Endothelial cell of umbilical vein (primary cell): Measurements from ENCODE around the gene ARFGEF3. TPM values are rescaled to one million over a fixed set of nuclear protein-coding genes. Genes with fewer than 3 reads are reported as not detected.

Source experiments
- BruUV-seq: library from RNA; stranded (reverse); fragments of 400-500 nt; replicated peaks from 2 replicates; lab custom pipeline; 2021; lab: Mats Ljungman, UMichigan
- CTCF ChIA-PET: fragments of 300-600, 350-600 bp; sonication (Branson Sonifier 250); formaldehyde crosslinking; loops from one replicate; lab custom pipeline; 2021; ENCODE audit warnings: antibody characterized with exemption, inconsistent platforms; lab: Charles Lee
- POLR2A ChIA-PET: fragments of 300-600, 350-600 bp; sonication (Branson Sonifier 250); formaldehyde crosslinking; loops from one replicate; lab custom pipeline; 2021; ENCODE audit warnings: antibody characterized with exemption, inconsistent platforms; lab: Charles Lee
- DNase-seq: peaks from one replicate; pipeline ENCODE4 v3.0.0-alpha.2; 2011; ENCODE audit warnings: low read depth, low spot score
- FAIRE-seq: peaks from 2 replicates; lab custom pipeline; 2011; peaks lifted over from hg19 to GRCh38; lab: Jason Lieb, UNC
- H2AFZ ChIP-seq: 2 replicates; pipeline ENCODE4 v1.6.0; 2012; ENCODE audit warnings: low read depth, low read length, control low read depth, inconsistent platforms
- H3K27ac ChIP-seq: 2 replicates; pipeline ENCODE4 v1.5.1; 2011; ENCODE audit warnings: low read depth, mild to moderate bottlenecking, control low read depth, low read length, moderate library complexity; ENCODE audit not compliant: insufficient read depth
- H3K27me3 ChIP-seq, 2 experiments: 2 replicates each; pipeline versions ENCODE4 v1.6.0 to v1.6.1; 2011; ENCODE audit warnings: low read length in 2 of 2, mixed read lengths in 1 of 2; ENCODE audit not compliant: control insufficient read depth in 2 of 2, insufficient read depth in 2 of 2
- H3K36me3 ChIP-seq, 2 experiments: 2 replicates in 1 of 2; 3 replicates in 1 of 2; pipeline ENCODE4 v1.5.1; 2011; ENCODE audit warnings: low read length in 2 of 2, mild to moderate bottlenecking in 1 of 2, moderate library complexity in 1 of 2; ENCODE audit not compliant: control insufficient read depth in 2 of 2, insufficient read depth in 2 of 2; ENCODE audit errors: extremely low read depth in 1 of 2
- H3K4me1 ChIP-seq: 3 replicates; pipeline ENCODE4 v1.5.1; 2011; ENCODE audit warnings: mild to moderate bottlenecking, low read length; ENCODE audit not compliant: control insufficient read depth, insufficient read depth; ENCODE audit errors: extremely low read depth
- H3K4me2 ChIP-seq: 2 replicates; pipeline ENCODE4 v1.6.1; 2011; ENCODE audit warnings: low read length, control low read depth, mixed read lengths; ENCODE audit not compliant: insufficient read depth
- H3K4me3 ChIP-seq, 3 experiments: fragments of 200-600 bp in 1 of 3; sonication (generic), shearing (Covaris generic) in 1 of 3; replicated peaks in 1 of 3; 2 replicates each; pipeline ENCODE4 v1.5.1; 2011 to 2016; ENCODE audit warnings: control low read depth in 3 of 3, low read length in 3 of 3, mild to moderate bottlenecking in 2 of 3, inconsistent platforms in 1 of 3, low read depth in 1 of 3, moderate library complexity in 1 of 3; ENCODE audit not compliant: insufficient read depth in 1 of 3
- H3K79me2 ChIP-seq: 2 replicates; pipeline ENCODE4 v1.6.0; 2012; ENCODE audit warnings: low read length, inconsistent platforms; ENCODE audit not compliant: control insufficient read depth, insufficient read depth
- H3K9ac ChIP-seq: replicated peaks from 2 replicates; pipeline ENCODE3; 2011; ENCODE audit warnings: low read length, control low read depth; ENCODE audit not compliant: insufficient read depth; ENCODE audit errors: extremely low read depth
- H3K9me1 ChIP-seq: replicated peaks from 3 replicates; pipeline ENCODE4 v1.6.0; 2011; ENCODE audit warnings: mild to moderate bottlenecking, low read length; ENCODE audit not compliant: control insufficient read depth, insufficient read depth; ENCODE audit errors: extremely low read depth
- H3K9me3 ChIP-seq: replicated peaks from 2 replicates; pipeline ENCODE4 v1.5.1; 2012; ENCODE audit warnings: low read length, inconsistent platforms; ENCODE audit not compliant: control insufficient read depth, insufficient read depth
- H4K20me1 ChIP-seq: replicated peaks from 2 replicates; pipeline ENCODE3; 2011; ENCODE audit warnings: mild to moderate bottlenecking, low read length; ENCODE audit not compliant: control insufficient read depth, insufficient read depth; ENCODE audit errors: extremely low read depth
- EZH2 ChIP-seq: IDR thresholded peaks from 2 replicates; pipeline ENCODE4 v1.6.1; 2012; ENCODE audit warnings: borderline replicate concordance, low read depth, mild to moderate bottlenecking, moderate library complexity, low read length, inconsistent platforms; ENCODE audit not compliant: severe bottlenecking
- FOS ChIP-seq: IDR thresholded peaks from 2 replicates; pipeline ENCODE4 v1.6.1; 2011; ENCODE audit warnings: mild to moderate bottlenecking, low read length, moderate library complexity, borderline replicate concordance; ENCODE audit not compliant: insufficient read depth
- GATA2 ChIP-seq: IDR thresholded peaks from 2 replicates; pipeline ENCODE4 v1.7.0; 2011; ENCODE audit warnings: low read depth, mild to moderate bottlenecking, moderate library complexity, mixed read lengths, low read length; ENCODE audit not compliant: insufficient read length, insufficient read depth
- JUN ChIP-seq: IDR thresholded peaks from 2 replicates; pipeline ENCODE4 v1.6.1; 2011; ENCODE audit warnings: borderline replicate concordance, low read depth; ENCODE audit not compliant: insufficient read length, insufficient read depth
- MYC ChIP-seq: IDR thresholded peaks from one replicate; pipeline ENCODE4 v1.6.1; 2011; ENCODE audit warnings: mild to moderate bottlenecking, low read depth, low read length
- POLR2A ChIP-seq: IDR thresholded peaks from 2 replicates; pipeline ENCODE4 v1.6.1; 2012; ENCODE audit warnings: low read depth, mild to moderate bottlenecking, control low read depth, low read length
- POLR2AphosphoS5 ChIP-seq: IDR thresholded peaks from 2 replicates; pipeline ENCODE4 v1.6.1; 2012; ENCODE audit warnings: low read depth, mild to moderate bottlenecking, control low read depth, low read length, moderate library complexity; ENCODE audit not compliant: insufficient read depth
- dilution Hi-C: fragments of 300-500 bp; cut with MboI; formaldehyde crosslinking; loops from one replicate; pipeline ENCODE4 v1.15.0; 2019; ENCODE audit warnings: low sequenced_read_pairs; ENCODE audit not compliant: extremely low pct_ligation_motif_present
- intact Hi-C: fragments of 100-400 bp; cut with micrococcal nuclease; formaldehyde crosslinking; loops from one replicate; pipeline ENCODE4 v1.10.0; 2022
- polyA plus RNA-seq, 4 experiments: library from polyadenylated mRNA; depleted of rRNA in 3 of 4; stranded (reverse) in 3 of 4; unstranded in 1 of 4; fragments of >200 nt; gene quantifications; 2 replicates each; pipeline versions ENCODE4 v1.2.1 to v1.2.3, GENCODE V29; 2011 to 2012; ENCODE audit warnings: missing spikeins in 1 of 4
- total RNA-seq: library from RNA; stranded (reverse); gene quantifications from 2 replicates; pipeline ENCODE4 v1.2.3, GENCODE V29; 2021
- TF ChIP-seq, protein P1 (sequence below), 2 donors: IDR thresholded peaks; 1 replicate in 1 of 2; 2 replicates in 1 of 2; pipeline ENCODE4 v1.5.1; 2011; ENCODE audit warnings: low read length in 2 of 2, mild to moderate bottlenecking in 2 of 2, moderate library complexity in 2 of 2, control low read depth in 1 of 2, inconsistent platforms in 1 of 2, low read depth in 1 of 2; ENCODE audit not compliant: insufficient read depth in 1 of 2; ENCODE audit errors: extremely low read depth in 1 of 2

The ARFGEF3 gene
- total and polyA plus RNA-seq, 2 donors (not counting 3 experiments of a cell fraction or from before 2014, with no cell fraction given): 1.3 to 7.3 TPM

- intact Hi-C loops (no loop called here), dilution Hi-C loops (no loop called here)
- no TSS peak for BruUV-seq
- H2AFZ ChIP-seq: no peak overlapping the region
- no peaks in the 10 kb centered on the region for H4K20me1 ChIP-seq
- H3K36me3 ChIP-seq: no peaks in the 10 kb centered on the region
- no peak overlapping the region for H3K4me3 ChIP-seq
- ChIA-PET POLR2A (no interaction called here), CTCF (no interaction called here)
- H3K9me3 ChIP-seq: no peaks in the 10 kb centered on the region
- DNase-seq (no peak), FAIRE-seq (no peak)
- no peak overlapping the region for H3K27ac ChIP-seq
- H3K79me2 ChIP-seq: no peaks in the 10 kb centered on the region
- no peak overlapping the region for H3K4me2 ChIP-seq
- no peaks in the 10 kb centered on the region for H3K27me3 ChIP-seq
- no peak overlapping the region for H3K9ac ChIP-seq
- TF ChIP-seq FOS (no peak), EZH2 (no peak), POLR2A (no peak), GATA2 (no peak), MYC (no peak), POLR2AphosphoS5 (no peak), JUN (no peak)
- TF ChIP-seq, protein P1, sequence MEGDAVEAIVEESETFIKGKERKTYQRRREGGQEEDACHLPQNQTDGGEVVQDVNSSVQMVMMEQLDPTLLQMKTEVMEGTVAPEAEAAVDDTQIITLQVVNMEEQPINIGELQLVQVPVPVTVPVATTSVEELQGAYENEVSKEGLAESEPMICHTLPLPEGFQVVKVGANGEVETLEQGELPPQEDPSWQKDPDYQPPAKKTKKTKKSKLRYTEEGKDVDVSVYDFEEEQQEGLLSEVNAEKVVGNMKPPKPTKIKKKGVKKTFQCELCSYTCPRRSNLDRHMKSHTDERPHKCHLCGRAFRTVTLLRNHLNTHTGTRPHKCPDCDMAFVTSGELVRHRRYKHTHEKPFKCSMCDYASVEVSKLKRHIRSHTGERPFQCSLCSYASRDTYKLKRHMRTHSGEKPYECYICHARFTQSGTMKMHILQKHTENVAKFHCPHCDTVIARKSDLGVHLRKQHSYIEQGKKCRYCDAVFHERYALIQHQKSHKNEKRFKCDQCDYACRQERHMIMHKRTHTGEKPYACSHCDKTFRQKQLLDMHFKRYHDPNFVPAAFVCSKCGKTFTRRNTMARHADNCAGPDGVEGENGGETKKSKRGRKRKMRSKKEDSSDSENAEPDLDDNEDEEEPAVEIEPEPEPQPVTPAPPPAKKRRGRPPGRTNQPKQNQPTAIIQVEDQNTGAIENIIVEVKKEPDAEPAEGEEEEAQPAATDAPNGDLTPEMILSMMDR (IDR thresholded peaks at IDR 0.05; ENCODE audit: extremely low read depth in 1 of 2, insufficient read depth in 1 of 2, low read depth in 1 of 2, low read length in 2 of 2): no peak
- H3K4me1 ChIP-seq: no peaks in the 10 kb centered on the region
- no peaks in the 10 kb centered on the region for H3K9me1 ChIP-seq
These were observed 102.2 kb downstream of the ARFGEF3 start for GRCh38 chr6:138263963-138264362.
